Psoas muscle (tissue), 8 donors: ENCODE measurements around the gene SLAMF6. TPM values are rescaled to one million over a fixed set of nuclear protein-coding genes. Genes with fewer than 3 reads are reported as not detected.
"Not testable (repeated sequence)": the region's sequence is repeated elsewhere in the genome, so short reads cannot be mapped to it uniquely, and the experiment has no call there.

Experiments used
- ATAC-seq, 4 donors: fragments of 200-7000 bp; cut with Tn5 transposase; one replicate each; pipeline ENCODE4 v1.9.1; 2020; ENCODE audit warnings: moderate library complexity in 3 of 4, mild to moderate bottlenecking in 2 of 4
- DNase-seq, 2 donors: peaks; one replicate each; pipeline ENCODE4 v3.0.0-alpha.2; 2020
- H3K27ac ChIP-seq: fragments of 200-600 bp; one replicate; pipeline ENCODE4 v1.8.0; 2022
- H3K27me3 ChIP-seq, 3 donors: fragments of 200-600 bp in 1 of 3; one replicate each; pipeline versions ENCODE4 v1.6.1 to v1.8.0; 2013 to 2022; ENCODE audit warnings: low read length in 2 of 3, mild to moderate bottlenecking in 2 of 3, moderate library complexity in 1 of 3; ENCODE audit not compliant: insufficient read depth in 3 of 3
- H3K36me3 ChIP-seq, 2 donors: fragments of 200-600 bp in 1 of 2; one replicate each; pipeline versions ENCODE4 v1.6.1 to v1.8.0; 2013 to 2022; ENCODE audit warnings: low read depth in 1 of 2, mild to moderate bottlenecking in 1 of 2, moderate library complexity in 1 of 2; ENCODE audit not compliant: insufficient read depth in 1 of 2
- H3K4me1 ChIP-seq: fragments of 200-600 bp; one replicate; pipeline ENCODE4 v1.8.0; 2022
- H3K4me3 ChIP-seq: fragments of 200-600 bp; one replicate; pipeline ENCODE4 v1.8.0; 2022; ENCODE audit warnings: mild to moderate bottlenecking
- H3K9me3 ChIP-seq: fragments of 200-600 bp; one replicate; pipeline ENCODE4 v1.8.0; 2022
- WGBS, 3 donors: extraction: QIAGEN DNeasy Blood & Tissue Kit; methylation state at CpG; one replicate each; pipeline versions ENCODE4 v1.1.6 to v1.1.7; 2013; 5-methylcytosine and 5-hydroxymethylcytosine counted together
- intact Hi-C, 2 donors: fragments of 100-400 bp; cut with DNase I; formaldehyde crosslinking; loops; one replicate each; pipeline versions ENCODE4 v1.11.0 to v1.14.2; 2022
- polyA plus RNA-seq, 3 donors: library from polyadenylated mRNA; stranded (reverse); fragments of 200-250 nt; gene quantifications; one replicate each; pipeline ENCODE4 v1.2.3, GENCODE V29; 2013
- total RNA-seq, 4 donors: library from RNA; stranded (reverse); fragmentation: NEBNext Ultra II Directional in 2 of 4; extraction: Animal tissue kit (Norgen Biotek cat#: 25700) in 2 of 4; gene quantifications; one replicate each; pipeline versions ENCODE4 v1.2.1 to v1.2.4, GENCODE V29; 2021 to 2023
- TF ChIP-seq, protein P1 (sequence below): fragments of 200-600 bp; IDR thresholded peaks from one replicate; pipeline ENCODE4 v1.8.0; 2022; ENCODE audit warnings: antibody characterized with exemption
- donor health status: healthy with polysubstance abuse.
- donor health status: DM: no; HTN: no; CAD: no; lungs with moderate emphysema.
- donor health status: Bipolar disorder and iron deficiency.
- donor health status: healthy.
- donor health status: DM: yes; HTN: yes; CAD: no.
- donor health status: DM: no; HTN: no; CAD: no.
- donor health status: DM: no; HTN: no; CAD: no.
- donor health status: DM: yes; HTN: yes; CAD: no.

The SLAMF6 gene
- total and polyA plus RNA-seq, 7 donors, result 0.08 to 0.34 (median 0.19) TPM; not detected in 1

GRCh38 chr1:160529401-160529952, 6.4 kb upstream of the SLAMF6 start:
- WGBS, 3 donors, result 63 to 71% (median 68%) methylated on average over 7 of the region's 7 CpGs
- H3K36me3 ChIP-seq, H3K4me3 ChIP-seq, DNase-seq, H3K27ac ChIP-seq, H3K4me1 ChIP-seq, H3K27me3 ChIP-seq, ATAC-seq, H3K9me3 ChIP-seq, intact Hi-C loops: not testable (repeated sequence)

DNA sequence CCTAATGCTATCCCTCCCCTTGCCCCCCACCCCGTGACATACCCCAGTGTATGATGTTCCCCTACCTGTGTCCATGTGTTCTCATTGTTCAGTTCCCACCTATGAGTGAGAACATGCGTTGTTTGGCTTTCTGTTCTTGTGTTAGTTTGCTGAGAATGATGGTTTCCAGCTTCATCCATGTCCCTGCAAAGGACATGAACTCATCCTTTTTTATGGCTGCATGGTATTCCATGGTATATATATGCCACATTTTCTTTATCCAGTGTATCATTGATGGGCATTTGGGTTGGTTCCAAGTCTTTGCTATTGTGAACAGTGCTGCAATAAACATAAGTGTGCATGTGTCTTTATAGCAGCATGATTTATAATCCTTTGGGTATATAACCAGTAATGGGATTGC, 734 bp upstream of the SLAMF6 start:
- WGBS, 3 donors, result 83 to 85% (median 83%) methylated on average over 2 of the region's 2 CpGs
- H3K4me1 ChIP-seq, H3K9me3 ChIP-seq, H3K27ac ChIP-seq, H3K4me3 ChIP-seq, intact Hi-C loops, ATAC-seq, H3K27me3 ChIP-seq, H3K36me3 ChIP-seq, DNase-seq: not testable (repeated sequence)

- Histone ChIP-seq H3K27ac (no peak overlapping the region), H3K36me3 (no peaks in the 10 kb centered on the region), H3K27me3 (no peaks in the 10 kb centered on the region), H3K4me1 (no peaks in the 10 kb centered on the region), H3K9me3 (peaks cover 6% of the 10 kb centered on the region), H3K4me3 (no peak overlapping the region)
- intact Hi-C loops, result no loop called here
- no peak for DNase-seq
- ATAC-seq, result no peak
- TF ChIP-seq, protein P1, sequence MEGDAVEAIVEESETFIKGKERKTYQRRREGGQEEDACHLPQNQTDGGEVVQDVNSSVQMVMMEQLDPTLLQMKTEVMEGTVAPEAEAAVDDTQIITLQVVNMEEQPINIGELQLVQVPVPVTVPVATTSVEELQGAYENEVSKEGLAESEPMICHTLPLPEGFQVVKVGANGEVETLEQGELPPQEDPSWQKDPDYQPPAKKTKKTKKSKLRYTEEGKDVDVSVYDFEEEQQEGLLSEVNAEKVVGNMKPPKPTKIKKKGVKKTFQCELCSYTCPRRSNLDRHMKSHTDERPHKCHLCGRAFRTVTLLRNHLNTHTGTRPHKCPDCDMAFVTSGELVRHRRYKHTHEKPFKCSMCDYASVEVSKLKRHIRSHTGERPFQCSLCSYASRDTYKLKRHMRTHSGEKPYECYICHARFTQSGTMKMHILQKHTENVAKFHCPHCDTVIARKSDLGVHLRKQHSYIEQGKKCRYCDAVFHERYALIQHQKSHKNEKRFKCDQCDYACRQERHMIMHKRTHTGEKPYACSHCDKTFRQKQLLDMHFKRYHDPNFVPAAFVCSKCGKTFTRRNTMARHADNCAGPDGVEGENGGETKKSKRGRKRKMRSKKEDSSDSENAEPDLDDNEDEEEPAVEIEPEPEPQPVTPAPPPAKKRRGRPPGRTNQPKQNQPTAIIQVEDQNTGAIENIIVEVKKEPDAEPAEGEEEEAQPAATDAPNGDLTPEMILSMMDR, result no peak
- WGBS, 3 donors, result 53 to 57% (median 54%) methylated on average over 3 of the region's 3 CpGs
Observed at GRCh38 chr1:160522136-160522535, 919 bp downstream of the SLAMF6 start.

DNA sequence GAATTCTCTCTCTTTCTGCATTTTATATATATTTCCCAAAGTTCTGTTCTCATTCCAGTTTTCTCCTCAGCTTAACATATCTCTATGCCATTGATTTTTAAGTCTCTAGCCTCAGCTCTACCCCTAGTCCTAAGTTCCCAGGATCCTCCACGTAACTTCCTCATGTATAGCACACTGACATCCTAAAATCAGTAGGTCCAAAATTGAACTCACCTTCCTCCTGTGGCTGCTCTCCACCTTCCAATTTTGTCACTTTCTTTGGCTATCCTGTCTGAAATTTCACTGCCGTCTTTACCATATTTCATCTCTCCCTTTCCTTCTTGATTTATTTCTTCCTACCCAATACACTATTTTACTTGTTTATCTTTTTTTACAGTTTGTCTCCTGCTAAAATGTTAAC, 1.5 kb downstream of the SLAMF6 start:
- no peak for DNase-seq
- Histone ChIP-seq H3K36me3 (no peaks in the 10 kb centered on the region), H3K4me1 (no peaks in the 10 kb centered on the region), H3K27me3 (no peaks in the 10 kb centered on the region), H3K27ac (no peak overlapping the region), H3K4me3 (no peak overlapping the region), H3K9me3 (peaks cover 6% of the 10 kb centered on the region)
- no peak for ATAC-seq
- intact Hi-C loops, result no loop called here
- 69 to 83% (median 72%) methylated on average over 2 of the region's 2 CpGs for WGBS, 3 donors
- TF ChIP-seq, protein P1, result no peak

DNA sequence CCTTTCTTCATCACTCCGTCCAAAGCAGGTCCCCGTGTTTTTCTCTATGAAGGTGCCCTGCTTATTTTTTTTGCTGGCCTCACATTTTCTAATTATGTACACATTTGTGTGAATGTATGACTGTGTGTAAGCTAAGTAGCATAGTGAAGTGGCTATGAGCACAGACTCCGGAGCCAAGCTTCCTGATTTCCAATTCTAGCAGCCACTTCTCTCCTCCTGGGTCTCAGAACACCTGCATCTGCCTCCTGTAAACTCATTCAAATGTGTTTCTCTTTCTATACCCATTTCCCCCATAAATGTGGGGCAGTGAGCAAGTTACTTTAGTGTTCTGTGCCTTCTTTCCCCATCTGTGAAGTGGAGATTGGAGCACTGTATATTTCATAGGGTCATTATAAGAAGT, 2.1 kb downstream of the SLAMF6 start:
- Histone ChIP-seq H3K27ac (no peak overlapping the region), H3K36me3 (no peaks in the 10 kb centered on the region), H3K4me3 (no peak overlapping the region), H3K9me3 (peaks cover 6% of the 10 kb centered on the region), H3K4me1 (no peaks in the 10 kb centered on the region), H3K27me3 (no peaks in the 10 kb centered on the region)
- ATAC-seq, result no peak
- TF ChIP-seq, protein P1, result no peak
- 20 to 25% (median 22%) methylated on average over 3 of the region's 3 CpGs for WGBS, 3 donors
- DNase-seq, result no peak
- intact Hi-C loops, result no loop called here

GRCh38 chr1:160520582-160520981, 2.5 kb downstream of the SLAMF6 start:
- no peak for ATAC-seq
- no peaks in the 10 kb centered on the region for H3K27me3 ChIP-seq
- no peaks in the 10 kb centered on the region for H3K36me3 ChIP-seq
- peaks cover 6% of the 10 kb centered on the region for H3K9me3 ChIP-seq
- no peak for DNase-seq
- 8 to 12% (median 9%) methylated on average over 2 of the region's 2 CpGs for WGBS, 3 donors
- no peak overlapping the region for H3K4me3 ChIP-seq
- intact Hi-C loops, result no loop called here
- TF ChIP-seq, protein P1, result no peak
- H3K4me1 ChIP-seq, result no peaks in the 10 kb centered on the region
- no peak overlapping the region for H3K27ac ChIP-seq
